ENCODE results near the gene FOXA1.
"Not testable (repeated sequence)": the region's sequence is repeated elsewhere in the genome, so short reads cannot be mapped to it uniquely, and the experiment has no call there.

FOXA1 gene

DNA sequence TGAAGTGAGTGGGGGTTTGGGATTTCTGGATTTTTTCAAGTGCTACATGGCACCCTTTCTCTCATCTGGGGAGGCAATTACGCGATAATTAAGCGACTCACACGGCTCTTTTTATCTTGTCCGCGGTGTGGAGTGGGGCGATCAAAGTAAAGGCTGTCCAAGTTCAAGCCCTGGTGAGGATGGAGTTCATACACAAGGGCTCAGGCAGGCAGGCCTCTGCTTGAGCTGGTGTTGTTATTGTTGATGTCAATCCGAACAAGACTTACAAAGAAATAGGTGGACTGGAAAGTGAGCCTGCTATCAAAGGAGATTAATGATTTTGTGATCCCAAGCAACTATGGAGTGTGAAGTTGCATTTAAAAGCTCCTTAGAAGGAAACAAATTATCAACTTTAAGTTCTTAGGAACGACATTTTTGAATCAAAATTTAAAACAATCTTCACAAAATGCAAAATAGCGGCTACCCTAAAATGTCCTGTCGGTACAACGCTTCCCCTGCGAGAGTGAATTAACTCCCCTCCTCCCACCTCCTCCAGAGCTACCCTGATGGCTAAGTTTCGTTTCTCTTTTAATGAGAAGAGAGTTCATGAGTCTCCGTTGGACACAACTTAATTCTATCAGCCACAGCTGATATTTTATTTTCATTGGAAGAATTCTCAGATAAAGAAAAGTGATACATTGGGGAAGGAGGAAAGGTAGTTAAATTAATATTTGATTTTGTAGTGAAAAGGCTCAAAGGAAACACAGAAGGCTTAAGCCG, 5.9 kb downstream of the FOXA1 start:
- no peak for DNase-seq

DNA sequence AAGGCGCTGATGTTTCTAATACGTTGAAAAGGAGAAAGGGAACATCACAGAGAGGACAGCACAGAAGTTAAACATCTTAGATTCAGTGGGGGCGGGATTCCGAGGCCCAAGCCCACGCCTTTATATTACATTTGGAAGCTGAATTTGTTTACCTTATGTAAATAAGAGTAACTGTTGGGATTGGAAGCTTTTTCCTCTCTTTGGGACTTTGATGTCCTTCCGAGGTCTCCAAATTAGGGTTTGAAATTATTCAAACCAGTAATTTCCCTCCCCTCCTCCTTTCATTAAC, 6.4 kb downstream of the FOXA1 start:
- no peak for DNase-seq

DNA sequence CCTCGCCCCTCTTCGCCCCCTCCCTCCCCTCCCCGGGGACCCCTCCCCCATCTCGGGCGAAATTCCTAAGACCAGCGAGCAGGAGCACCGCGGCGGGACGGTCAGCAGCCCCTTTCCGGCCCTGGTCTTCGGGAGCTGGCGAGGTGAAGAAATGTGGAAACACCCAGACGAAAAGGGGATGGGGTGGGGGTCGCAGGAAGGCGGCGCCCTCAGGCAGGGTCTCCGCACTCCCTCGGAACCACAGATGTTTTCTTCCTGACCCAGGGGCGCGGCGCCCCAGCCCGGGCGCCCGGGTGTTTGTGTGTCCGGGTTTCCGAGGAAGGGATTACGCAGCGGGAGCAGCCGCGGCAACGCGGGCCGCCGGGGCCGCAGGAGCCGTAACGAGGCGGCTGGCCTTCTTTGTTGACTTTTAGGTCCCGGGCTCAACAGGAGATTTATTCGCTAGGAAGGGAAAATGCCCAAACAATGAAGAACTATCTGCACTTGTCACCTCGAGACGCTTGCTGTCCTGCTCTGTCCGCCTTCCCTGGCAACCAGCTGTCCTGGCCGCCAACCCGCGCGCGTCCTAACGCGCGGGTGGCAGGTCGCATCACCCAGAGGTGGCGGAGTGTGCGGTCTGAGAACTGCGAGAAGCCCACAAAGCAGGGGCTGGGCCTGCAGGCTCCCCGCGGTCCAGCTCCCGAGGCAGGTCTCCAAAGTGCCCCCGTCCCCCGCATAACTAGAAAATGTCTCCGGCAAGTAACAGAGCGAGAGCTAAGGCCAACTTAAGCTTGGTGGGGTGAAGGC, 7.0 kb downstream of the FOXA1 start:
- DNase-seq: no peak

DNA sequence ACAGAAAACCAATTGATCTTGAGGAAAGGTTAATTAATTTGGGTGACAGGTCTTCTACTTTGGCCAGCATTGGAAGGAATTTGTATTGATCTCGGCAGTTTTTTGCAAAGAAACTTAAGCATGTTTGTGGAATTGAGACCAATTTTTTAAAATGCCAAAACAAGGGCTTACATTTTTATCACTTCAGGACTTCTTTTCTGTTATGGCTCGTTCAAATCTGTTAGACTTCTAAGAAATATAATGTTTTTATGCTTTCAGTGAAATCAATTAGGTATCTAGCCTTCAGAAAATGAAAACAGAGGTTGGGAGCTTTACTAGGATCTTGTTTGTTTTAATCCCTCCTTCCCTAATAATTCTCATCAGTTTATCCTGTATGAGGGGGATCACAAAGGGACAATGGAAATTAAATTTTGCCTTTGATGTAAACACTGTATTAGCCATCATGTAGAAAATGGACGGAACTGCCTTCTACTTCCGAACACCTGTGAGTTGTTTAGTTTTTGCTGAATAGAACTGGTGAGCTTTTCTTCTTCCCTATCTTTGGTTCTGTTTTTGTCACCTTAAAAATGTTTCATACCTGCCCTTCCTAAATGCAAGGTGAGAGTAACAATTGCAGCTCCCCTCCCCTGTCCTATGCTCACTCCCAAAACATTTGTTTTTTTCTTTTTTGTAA, 7.8 kb downstream of the FOXA1 start:
- no peak for DNase-seq

DNA sequence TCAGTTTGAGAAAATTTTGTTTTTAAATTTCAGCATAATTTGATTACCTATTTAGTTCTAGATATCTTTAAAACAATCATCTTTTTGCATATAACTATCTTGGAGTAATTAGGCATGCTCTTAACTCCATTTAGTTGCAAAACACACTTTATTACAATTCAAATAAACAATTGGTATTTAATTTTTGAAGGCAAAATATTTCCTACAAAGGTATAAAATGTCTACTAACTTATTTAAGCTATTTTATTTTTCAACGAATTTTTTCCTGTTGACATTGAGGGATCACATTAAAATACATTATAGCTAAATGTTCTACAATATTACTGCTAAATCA, 8.3 kb downstream of the FOXA1 start:
- DNase-seq: no peak

DNA sequence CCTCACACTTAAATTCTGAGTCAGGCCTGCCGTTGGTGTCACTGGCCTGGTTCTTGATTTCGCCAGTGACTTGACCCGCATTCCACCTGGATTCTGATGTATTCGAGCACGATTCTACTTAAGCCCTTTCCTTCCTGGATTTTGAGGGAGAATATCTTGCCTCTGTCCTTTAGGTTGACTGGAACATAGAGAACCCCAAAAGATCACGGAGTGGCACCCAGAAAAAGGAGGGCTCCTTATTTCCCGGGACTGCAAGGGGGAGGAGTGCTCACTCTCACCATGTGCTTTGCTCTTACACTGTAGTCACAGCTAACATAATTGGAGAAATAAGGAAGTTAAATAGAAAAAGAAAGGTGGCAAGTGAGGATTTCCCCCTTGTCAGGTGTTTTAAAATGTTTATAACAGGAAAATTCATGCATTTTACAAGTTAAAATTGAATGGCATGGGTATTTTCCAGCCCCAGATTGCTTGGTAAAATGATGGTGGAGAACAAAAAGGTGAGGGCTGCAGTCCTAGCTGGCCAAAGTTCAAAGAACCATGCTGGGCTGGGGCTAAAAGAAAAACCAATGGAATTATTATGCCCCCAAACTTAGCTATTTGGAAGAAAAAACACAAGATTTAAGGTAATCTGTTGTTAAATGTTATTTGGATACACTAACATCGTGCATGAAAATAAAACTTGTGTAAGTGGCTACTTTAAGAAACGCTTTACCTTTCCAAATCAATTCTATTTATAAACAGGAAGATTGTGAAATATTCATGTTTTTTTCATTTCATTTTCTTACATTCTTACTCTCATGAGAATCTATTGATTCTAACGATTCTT, 8.9 kb downstream of the FOXA1 start:
- DNase-seq: no peak

DNA sequence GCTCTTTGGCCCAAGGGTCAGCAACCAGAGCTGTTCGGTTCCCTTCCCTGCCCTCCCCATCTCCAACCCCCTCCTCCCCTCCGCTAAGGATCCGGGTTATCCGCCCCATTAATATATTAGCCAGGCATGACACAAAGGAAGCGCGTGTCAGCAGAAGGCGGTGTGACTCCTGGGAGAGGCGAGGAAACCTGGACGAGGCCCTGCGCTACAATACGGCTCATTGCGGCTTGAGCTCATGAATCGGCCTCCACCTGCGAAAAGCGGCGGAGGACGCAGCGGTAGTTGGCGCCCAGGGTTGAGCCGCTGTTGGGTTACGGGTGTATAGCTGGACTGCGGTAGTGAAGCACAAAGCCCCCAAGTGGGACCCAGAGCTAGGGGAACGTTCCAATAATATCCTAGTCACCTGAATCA, 9.9 kb downstream of the FOXA1 start:
- no peak for DNase-seq

DNA sequence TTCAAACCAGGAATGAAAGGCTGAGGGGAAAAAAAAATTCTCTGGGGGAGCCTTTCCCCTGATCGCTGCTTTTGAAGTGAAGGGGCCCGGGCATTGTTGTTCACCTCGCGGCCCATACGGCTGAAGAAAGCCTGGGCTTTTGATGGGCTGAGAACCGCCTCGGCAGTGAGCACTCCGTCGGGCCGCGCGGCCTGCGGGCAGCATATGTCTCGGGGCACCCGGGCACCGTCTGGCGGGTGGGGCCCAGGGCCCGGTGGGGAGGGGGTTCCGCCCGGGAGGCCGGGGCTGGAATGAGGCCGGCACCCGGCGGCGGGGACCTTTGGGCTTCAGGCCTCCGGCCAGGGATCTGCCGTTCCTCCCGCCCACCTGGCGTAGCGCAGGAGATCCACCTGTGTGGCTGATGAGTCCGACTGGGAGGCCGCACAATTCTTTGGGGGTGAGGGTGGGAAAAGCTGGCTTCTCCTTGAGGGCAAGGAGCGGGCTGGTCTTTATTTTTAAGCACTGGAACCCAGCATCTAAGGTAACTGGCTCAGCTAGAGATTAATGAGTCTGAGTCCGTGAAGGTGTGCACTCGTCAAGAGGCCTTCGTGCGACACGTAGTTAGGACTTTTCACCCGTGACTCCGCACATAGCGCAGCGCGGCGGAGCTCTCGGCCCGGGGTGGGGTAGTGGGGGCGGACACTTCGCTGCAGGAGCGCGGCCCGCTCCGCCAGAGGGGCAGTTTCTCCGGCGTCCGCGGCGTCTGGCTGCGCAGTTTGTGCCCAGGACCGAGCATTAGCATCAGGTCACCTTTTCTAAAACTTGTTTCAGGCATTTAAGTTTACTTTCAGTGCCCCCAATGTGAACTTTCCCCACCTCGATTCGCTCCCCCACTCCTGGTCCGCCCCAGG, 10.6 kb downstream of the FOXA1 start:
- no peak for DNase-seq

DNA sequence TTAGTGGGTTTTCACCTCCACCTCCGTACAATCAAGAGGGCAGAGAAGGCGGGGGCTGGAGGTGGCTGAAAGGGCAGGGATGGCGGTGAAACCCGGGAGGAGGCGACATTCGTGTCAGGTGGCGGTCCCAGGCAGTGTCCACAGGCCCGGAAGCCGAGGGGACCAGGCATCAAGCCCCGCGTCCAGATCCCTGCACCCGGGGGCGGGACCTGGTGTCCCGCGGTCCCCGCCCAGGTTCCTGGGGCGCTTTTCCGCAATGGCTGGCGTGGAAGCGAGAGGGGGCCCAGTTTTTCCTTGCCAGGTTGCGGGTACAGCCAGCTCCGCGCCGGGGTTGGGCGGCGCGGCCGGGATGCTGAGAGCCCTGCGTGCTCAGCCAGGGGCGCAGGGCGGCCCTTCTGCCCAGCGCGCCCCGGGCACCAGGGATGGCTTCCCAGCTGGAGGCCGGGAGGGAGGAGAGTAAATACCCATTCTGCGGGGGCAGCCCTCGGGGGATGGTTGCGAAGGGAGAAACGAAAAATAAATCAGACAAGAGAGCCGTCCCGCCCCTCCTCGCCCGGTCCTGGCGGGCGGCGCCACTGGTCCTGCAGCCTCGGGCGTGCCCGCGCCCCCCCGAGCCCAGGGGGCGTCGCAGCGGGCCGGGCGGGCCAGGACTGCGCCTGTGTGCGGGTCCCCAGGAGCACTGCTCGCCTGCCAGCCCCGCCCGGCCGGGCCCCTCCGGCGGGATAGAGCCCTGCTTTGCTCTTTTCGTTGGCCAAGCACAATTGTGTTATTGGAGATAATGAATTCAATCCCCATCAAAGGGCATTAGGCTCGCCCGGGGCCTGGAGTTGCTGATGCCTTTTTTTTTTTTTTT, 11.5 kb downstream of the FOXA1 start:
- DNase-seq: no peak

DNA sequence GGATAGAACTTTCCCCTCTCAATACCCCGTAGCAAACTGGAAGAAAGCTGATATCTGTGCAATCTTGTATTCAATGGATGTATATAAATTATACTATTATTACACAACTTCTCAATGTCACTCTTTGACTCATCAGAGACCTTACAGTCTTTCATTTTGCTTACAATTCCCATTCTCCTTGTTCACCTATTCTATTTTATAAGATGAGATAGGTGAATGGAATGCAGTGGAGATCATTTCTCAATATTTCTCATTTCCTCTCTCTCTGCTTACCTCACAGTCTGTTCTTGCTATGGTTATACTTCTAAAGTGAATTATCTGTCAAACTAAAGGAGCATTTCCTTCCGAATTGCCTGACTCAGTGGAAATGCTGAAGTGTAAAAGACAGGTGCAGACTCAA, 14.9 kb downstream of the FOXA1 start:
- no peak for DNase-seq

DNA sequence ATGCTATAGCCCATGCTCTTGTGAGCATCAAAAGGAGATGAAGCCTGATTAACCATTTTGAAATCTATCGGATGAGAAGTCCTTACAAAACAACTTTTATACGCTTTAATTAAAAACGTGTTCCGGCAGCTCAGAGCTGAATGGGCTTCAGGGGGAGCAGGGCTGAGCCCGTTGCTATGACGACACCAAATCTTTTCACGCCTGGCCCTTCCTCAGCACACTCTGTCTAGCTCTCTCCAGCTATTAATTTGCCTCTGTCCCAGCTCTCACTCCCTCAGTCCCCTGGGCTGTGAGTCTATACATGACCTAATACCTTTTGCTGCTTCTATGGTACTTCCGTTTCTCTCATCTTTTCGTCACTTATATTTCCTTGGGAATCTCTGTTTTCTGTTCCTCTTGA, 15.8 kb downstream of the FOXA1 start:
- no peak for DNase-seq

DNA sequence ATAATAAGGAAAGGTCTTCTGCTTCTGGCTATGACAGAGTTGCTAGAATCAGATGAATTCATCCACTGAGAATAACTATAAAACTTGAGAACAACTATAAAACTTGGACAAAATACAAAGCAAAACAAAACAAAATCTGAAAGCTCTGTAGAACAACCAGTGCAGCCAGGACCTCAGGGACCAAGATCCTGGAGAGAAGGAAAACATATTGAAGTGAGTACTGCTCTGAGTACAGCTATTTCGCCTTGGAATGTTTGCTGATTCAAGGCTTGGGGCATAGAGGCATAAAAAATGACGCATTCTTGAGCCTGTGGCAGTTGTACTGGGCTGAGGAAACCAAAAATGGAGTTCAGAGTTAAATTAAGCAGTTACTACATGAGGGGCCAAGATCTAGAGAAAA, 21.7 kb downstream of the FOXA1 start:
- peak; percentile 42 for DNase-seq

DNA sequence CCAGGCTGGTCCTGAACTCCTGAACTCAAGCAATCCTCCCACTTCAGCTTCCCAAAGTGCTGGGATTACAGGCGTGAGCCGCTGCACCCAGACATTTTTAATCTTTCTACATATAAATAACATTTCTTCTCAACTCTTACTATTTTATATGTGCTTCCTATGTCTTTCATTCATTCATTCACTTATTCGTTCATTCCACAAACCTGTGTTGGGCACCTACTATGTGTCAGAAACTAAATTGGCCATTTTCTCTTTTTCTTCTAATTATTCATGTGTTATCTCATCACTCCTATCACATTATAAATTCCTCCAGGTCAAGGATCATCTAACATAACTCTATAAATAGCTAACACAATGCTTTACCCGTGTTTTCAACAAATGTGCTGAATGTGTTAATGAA, 23.7 kb downstream of the FOXA1 start:
- DNase-seq: no peak

DNA sequence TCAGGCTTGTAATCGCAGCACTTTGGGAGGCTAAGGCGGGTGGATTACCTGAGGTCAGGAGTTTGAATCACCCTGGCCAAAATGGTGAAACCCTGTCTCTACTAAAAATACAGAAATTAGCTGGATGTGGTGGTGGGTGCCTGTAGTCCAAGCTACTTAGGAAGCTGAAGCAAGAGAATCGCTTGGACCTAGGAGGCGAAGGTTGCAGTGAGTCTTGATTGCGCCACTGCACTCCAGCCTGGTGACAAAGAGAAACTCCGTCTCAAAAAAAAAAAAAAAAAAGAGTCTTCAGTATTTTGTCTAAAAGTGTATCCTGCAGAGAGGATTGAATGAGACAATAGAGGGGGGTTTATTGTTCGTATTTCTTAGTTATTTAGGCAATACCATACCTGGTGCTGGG, 25.3 kb downstream of the FOXA1 start:
- DNase-seq: no peak

DNA sequence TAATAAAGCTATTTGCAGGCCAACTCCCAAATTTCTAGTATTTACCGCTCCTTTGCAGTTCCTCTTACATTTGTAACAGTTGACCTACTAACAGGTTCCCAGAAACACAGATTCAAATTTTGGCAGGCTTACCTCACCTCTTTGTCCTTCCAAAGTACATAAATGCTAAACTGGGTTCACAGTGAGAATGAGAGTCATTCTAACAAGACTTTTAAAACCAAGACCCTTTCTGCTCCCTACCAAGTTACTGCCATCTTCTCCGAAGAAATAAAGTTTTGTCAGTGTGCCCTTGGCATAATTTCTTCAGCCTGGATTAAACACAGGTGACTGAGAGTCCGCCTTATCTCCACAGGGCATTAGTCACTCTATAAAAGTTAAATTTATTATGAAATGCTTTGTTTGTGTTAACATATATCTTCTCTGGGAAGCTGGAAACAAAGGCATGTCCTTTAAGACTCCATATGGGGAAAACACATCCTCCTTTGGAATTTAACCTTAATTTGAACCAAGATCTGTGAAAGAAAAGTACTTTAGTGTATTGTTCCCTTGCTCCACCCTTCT, 28.2 kb downstream of the FOXA1 start:
- no peak for DNase-seq

DNA sequence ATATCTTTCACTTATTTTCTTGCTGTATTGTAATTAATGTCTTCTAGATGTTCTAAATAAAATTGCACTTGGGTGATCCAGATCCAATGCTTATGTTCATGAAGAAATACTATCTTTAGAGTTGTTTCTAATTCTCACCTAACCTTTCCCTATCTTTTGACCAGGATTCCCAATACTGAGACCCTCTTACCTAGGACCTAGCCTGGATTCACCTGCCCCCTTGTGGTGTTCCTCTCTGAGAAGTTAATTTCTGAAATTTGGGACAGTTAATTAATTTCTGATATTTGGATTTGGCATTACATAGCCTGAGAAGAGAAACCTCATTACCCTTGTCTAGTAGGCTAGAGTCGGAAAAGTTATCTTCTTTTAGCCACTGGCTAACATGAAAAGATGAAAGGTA, 29.5 kb downstream of the FOXA1 start:
- no peak for DNase-seq

DNA sequence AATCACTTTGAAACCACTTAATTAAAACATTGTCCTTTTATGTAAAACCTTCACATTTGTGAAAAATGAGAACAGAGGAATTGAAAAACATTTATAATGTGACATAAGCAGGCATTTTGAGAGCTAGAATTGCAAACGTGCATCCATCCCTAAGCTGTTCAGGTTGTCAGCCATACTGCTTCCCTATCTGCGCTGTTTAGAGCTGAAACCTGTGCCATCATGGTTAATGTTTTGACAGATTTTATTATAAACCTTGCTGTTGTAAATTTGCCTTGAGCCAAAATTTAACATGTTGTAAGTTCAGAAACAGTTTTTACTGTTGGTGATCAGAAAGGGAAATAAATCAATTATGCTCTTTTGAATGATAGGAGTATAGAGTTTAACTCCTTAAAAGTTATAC, 31.9 kb downstream of the FOXA1 start:
- DNase-seq: no peak

DNA sequence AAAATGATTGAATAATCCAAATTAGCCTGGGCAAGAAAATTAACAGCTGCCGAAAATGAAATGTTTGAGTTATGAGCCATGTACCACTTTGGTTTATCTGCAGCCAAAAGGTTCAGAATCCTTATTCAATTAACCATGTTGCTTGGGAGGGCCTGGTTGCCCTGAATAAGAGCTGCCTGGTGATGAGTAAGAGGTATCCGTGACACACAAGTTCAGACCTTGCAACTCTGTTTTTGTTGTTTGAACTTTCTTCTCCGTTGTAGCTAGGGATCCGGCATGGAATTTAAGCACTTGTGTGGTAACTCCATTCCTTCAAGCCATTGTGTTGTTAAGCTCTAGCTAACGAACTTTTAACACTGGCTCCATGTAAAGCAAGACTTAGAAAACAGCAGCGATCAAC, 35.7 kb downstream of the FOXA1 start:
- no peak for DNase-seq

DNA sequence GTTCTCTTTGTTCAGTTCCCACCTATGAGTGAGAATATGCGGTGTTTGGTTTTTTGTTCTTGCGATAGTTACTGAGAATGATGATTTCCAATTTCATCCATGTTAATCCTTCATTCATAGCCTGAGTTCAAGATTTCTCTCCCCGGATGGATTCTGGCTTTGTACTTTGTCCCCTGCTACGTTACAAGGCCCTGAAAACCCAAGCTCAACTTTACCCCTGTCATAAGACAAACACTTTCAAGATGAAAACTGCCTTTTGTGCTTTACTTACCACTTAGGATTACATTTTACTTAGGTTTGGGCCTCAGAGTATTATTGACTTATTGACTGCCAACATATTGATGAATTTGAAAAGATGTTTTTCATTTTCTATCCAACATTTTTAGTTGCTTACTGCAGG, 36.3 kb downstream of the FOXA1 start:
- DNase-seq: no peak

DNA sequence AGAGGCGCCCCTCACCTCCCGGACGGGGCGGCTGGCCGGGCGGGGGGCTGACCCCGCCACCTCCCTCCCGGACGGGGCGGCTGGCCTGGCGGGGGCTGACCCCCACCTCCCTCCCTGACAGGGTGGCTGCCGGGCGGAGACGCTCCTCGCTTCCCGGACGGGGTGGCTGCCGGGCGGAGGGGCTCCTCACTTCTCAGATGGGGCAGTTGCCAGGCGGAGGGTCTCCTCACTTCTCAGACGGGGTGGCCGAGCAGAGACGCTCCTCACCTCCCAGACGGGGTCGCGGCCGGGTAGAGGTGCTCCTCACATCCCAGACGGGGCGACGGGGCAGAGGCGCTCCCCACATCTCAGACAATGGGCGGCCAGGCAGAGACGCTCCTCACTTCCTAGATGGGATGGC, 39.5 kb downstream of the FOXA1 start:
- DNase-seq: not testable (repeated sequence)

DNA sequence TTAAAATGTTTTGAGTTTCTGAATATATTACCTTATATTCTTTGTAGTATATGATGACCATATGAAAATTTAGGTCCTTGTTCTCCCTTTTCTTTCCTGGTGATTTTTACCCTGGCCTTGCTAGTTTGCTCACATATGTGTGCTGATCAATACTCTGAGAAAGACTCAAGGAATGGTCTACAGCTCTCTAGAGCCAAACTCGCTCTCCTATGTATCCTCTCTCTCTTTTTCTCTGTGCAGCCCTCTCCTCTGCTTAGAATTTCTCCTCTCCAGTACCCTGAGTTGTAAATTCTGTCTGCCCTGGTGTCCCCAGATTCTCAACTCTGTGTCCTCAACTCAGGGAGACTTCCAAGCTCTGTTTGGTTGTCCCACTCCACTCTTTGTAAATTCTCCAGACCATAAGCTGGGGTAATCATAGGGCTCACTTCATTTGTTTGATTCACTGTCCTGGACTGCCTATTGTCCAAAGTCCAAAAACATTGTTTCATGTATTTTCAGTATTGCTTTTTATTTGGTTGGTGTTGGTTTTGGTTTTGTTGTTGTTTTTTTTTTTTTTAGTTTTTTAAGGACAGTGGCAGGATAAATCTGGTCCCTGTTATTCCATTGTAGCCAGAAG, 41.0 kb downstream of the FOXA1 start:
- no peak for DNase-seq
